ENCODE data around the gene MOCS2. TPM values are rescaled to one million over a fixed set of nuclear protein-coding genes. Genes with fewer than 3 reads are reported as not detected.

Gene MOCS2
- total RNA-seq, 4 donors from 2014 or later, result 37.8 to 47.6 (median 42.6) TPM

- no peaks in the 10 kb centered on the region for H3K27me3 ChIP-seq
- peaks cover 0 to 27% (median 0%) of the 10 kb centered on the region in 3 donors for H3K36me3 ChIP-seq
- no peak for TF ChIP-seq EP300 (IDR thresholded peaks at IDR 0.05)
- TF ChIP-seq CTCF (IDR thresholded peaks at IDR 0.05), result no peak
- H3K4me3 ChIP-seq, result peak overlapping the region; percentile 70 to 89 (median 76)
- no peak for DNase-seq (ENCODE audit: low spot score in 2 of 2)
- H3K27ac ChIP-seq, result peak overlapping the region; percentile 79 to 91 (median 86)
- no peaks in the 10 kb centered on the region for H3K9me3 ChIP-seq
- 1% methylated on average over 11 of the region's 11 CpGs for WGBS, 2 donors
- H3K4me1 ChIP-seq, result peaks cover 0 to 36% (median 6%) of the 10 kb centered on the region in 4 donors
Measured at GRCh38 chr5:53109056-53109442, 508 bp downstream of the MOCS2 start.

- no peak for TF ChIP-seq EP300 (IDR thresholded peaks at IDR 0.05)
- TF ChIP-seq POLR2A (IDR thresholded peaks at IDR 0.05), result no peak
- TF ChIP-seq CTCF (IDR thresholded peaks at IDR 0.05), result no peak
- H3K4me1 ChIP-seq, result peaks cover 0 to 33% (median 6%) of the 10 kb centered on the region in 4 donors
- WGBS, 2 donors, result 72 to 76% methylated on average over 5 of the region's 5 CpGs
Measured at GRCh38 chr5:53105611-53106300, 3.8 kb downstream of the MOCS2 start.

GRCh38 chr5:53100606-53101005 lies 9.0 kb downstream of the MOCS2 start:
- WGBS, 2 donors, result 55% methylated on average over 2 of the region's 2 CpGs
- H3K9me3 ChIP-seq, result no peaks in the 10 kb centered on the region
- peak overlapping the region in 2 of 4 donors; percentile 49 to 53 for H3K27ac ChIP-seq
- TF ChIP-seq POLR2A (IDR thresholded peaks at IDR 0.05), result no peak
- TF ChIP-seq CTCF (IDR thresholded peaks at IDR 0.05), result no peak
- no peak for TF ChIP-seq EP300 (IDR thresholded peaks at IDR 0.05)
- peaks cover 0 to 84% (median 4%) of the 10 kb centered on the region in 3 donors for H3K36me3 ChIP-seq
- DNase-seq (ENCODE audit: low spot score in 2 of 2), result no peak
- no peaks in the 10 kb centered on the region for H3K27me3 ChIP-seq
- peaks cover 0 to 20% (median 0%) of the 10 kb centered on the region in 4 donors for H3K4me1 ChIP-seq
- H3K4me3 ChIP-seq, result no peak overlapping the region

More at GRCh38 chr5:53105611-53106300, 3.8 kb downstream of the MOCS2 start:
- Histone ChIP-seq H3K4me3 (no peak overlapping the region), H3K36me3 (peaks cover 0 to 60% (median 0%) of the 10 kb centered on the region in 3 donors), H3K27me3 (no peaks in the 10 kb centered on the region), H3K27ac (no peak overlapping the region), H3K9me3 (no peaks in the 10 kb centered on the region)
- no peak for DNase-seq (ENCODE audit: low spot score in 2 of 2)

GRCh38 chr5:53099546-53099945 lies 10.0 kb downstream of the MOCS2 start:
- peak overlapping the region in 2 of 4 donors; percentile 49 to 53 for H3K27ac ChIP-seq

More at GRCh38 chr5:53099546-53099945, 10.0 kb downstream of the MOCS2 start:
- peaks cover 0 to 77% (median 4%) of the 10 kb centered on the region in 3 donors for H3K36me3 ChIP-seq
- TF ChIP-seq POLR2A (IDR thresholded peaks at IDR 0.05) (no peak), CTCF (IDR thresholded peaks at IDR 0.05) (no peak), EP300 (IDR thresholded peaks at IDR 0.05) (no peak)
- no peak for DNase-seq (ENCODE audit: low spot score in 2 of 2)
- 45 to 46% methylated on average over 2 of the region's 2 CpGs for WGBS, 2 donors
- peaks cover 0 to 19% (median 0%) of the 10 kb centered on the region in 4 donors for H3K4me1 ChIP-seq
- no peak overlapping the region for H3K4me3 ChIP-seq
- H3K9me3 ChIP-seq, result no peaks in the 10 kb centered on the region
- H3K27me3 ChIP-seq, result no peaks in the 10 kb centered on the region

Measured in tibial nerve (tissue), 4 donors.